ENCODE measurements around the gene CELF2. TPM values are rescaled to one million over a fixed set of nuclear protein-coding genes. Genes with fewer than 3 reads are reported as not detected.

Gene CELF2
- total RNA-seq, 1 donor from 2014 or later: 33.8 TPM

- Mint-ChIP-seq H3K36me3 (ENCODE audit: unreplicated experiment) (peaks cover 3% of the 10 kb centered on the region), H3K9me3 (ENCODE audit: unreplicated experiment) (no peaks in the 10 kb centered on the region), H3K4me3 (ENCODE audit: unreplicated experiment) (no peak overlapping the region), H3K27me3 (ENCODE audit: unreplicated experiment) (no peaks in the 10 kb centered on the region), H3K4me1 (ENCODE audit: unreplicated experiment) (peaks cover 2% of the 10 kb centered on the region), H3K27ac (ENCODE audit: unreplicated experiment) (no peak overlapping the region)
- no peak for TF ChIP-seq CTCF (IDR thresholded peaks at IDR 0.05)
- DNase-seq (ENCODE audit: extremely low spot score, unreplicated experiment): no peak
These were observed 25.4 kb downstream of the CELF2 start for GRCh38 chr10:11043039-11043438.

- no peak overlapping the region for H3K27ac Mint-ChIP-seq (ENCODE audit: unreplicated experiment)
- TF ChIP-seq CTCF (IDR thresholded peaks at IDR 0.05): no peak
- H3K9me3 Mint-ChIP-seq (ENCODE audit: unreplicated experiment): no peaks in the 10 kb centered on the region
- H3K27me3 Mint-ChIP-seq (ENCODE audit: unreplicated experiment): no peaks in the 10 kb centered on the region
- no peak for DNase-seq (ENCODE audit: extremely low spot score, unreplicated experiment)
- no peak overlapping the region for H3K4me3 Mint-ChIP-seq (ENCODE audit: unreplicated experiment)
- peaks cover 2% of the 10 kb centered on the region for H3K4me1 Mint-ChIP-seq (ENCODE audit: unreplicated experiment)
- peaks cover 3% of the 10 kb centered on the region for H3K36me3 Mint-ChIP-seq (ENCODE audit: unreplicated experiment)
These were observed 25.9 kb downstream of the CELF2 start for GRCh38 chr10:11043446-11044127.

DNA sequence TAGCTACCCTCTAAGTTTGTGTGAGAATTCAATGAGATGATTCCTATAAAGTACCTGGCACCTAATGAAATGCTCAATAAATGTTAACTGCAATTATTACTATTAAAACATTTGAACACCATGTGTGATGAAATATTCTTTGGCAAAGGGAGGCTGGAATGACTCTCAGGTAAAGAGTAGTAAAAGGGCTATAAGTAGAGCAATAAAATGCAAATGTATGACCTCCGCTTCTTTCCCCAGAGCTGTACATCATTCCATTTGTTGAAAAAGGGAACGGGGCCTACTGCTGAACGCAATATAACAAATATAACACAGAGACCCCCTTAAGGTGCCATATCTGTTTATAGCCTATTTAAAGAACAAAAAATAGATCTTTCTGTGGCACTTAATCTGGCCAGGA, 27.8 kb downstream of the CELF2 start:
- TF ChIP-seq CTCF (IDR thresholded peaks at IDR 0.05): no peak
- no peak overlapping the region for H3K27ac Mint-ChIP-seq (ENCODE audit: unreplicated experiment)
- no peak for DNase-seq (ENCODE audit: extremely low spot score, unreplicated experiment)
- peaks cover 3% of the 10 kb centered on the region for H3K36me3 Mint-ChIP-seq (ENCODE audit: unreplicated experiment)
- H3K27me3 Mint-ChIP-seq (ENCODE audit: unreplicated experiment): no peaks in the 10 kb centered on the region
- no peaks in the 10 kb centered on the region for H3K9me3 Mint-ChIP-seq (ENCODE audit: unreplicated experiment)
- H3K4me1 Mint-ChIP-seq (ENCODE audit: unreplicated experiment): peaks cover 2% of the 10 kb centered on the region
- no peak overlapping the region for H3K4me3 Mint-ChIP-seq (ENCODE audit: unreplicated experiment)

- no peak for TF ChIP-seq CTCF (IDR thresholded peaks at IDR 0.05)
- peaks cover 3% of the 10 kb centered on the region for H3K36me3 Mint-ChIP-seq (ENCODE audit: unreplicated experiment)
- H3K27ac Mint-ChIP-seq (ENCODE audit: unreplicated experiment): no peak overlapping the region
- H3K27me3 Mint-ChIP-seq (ENCODE audit: unreplicated experiment): no peaks in the 10 kb centered on the region
- H3K4me1 Mint-ChIP-seq (ENCODE audit: unreplicated experiment): peaks cover 4% of the 10 kb centered on the region
- no peak overlapping the region for H3K4me3 Mint-ChIP-seq (ENCODE audit: unreplicated experiment)
- H3K9me3 Mint-ChIP-seq (ENCODE audit: unreplicated experiment): no peaks in the 10 kb centered on the region
- no peak for DNase-seq (ENCODE audit: extremely low spot score, unreplicated experiment)
These were observed 28.5 kb downstream of the CELF2 start for GRCh38 chr10:11045995-11046775.

GRCh38 chr10:11046776-11047160, 29.1 kb downstream of the CELF2 start:
- Mint-ChIP-seq H3K27ac (ENCODE audit: unreplicated experiment) (no peak overlapping the region), H3K4me3 (ENCODE audit: unreplicated experiment) (no peak overlapping the region), H3K27me3 (ENCODE audit: unreplicated experiment) (no peaks in the 10 kb centered on the region), H3K4me1 (ENCODE audit: unreplicated experiment) (peaks cover 4% of the 10 kb centered on the region), H3K36me3 (ENCODE audit: unreplicated experiment) (peaks cover 3% of the 10 kb centered on the region), H3K9me3 (ENCODE audit: unreplicated experiment) (no peaks in the 10 kb centered on the region)
- TF ChIP-seq CTCF (IDR thresholded peaks at IDR 0.05): no peak
- no peak for DNase-seq (ENCODE audit: extremely low spot score, unreplicated experiment)

Measured in osteocyte (in vitro differentiated cells).